ENCODE data around the gene ENO3. TPM values are rescaled to one million over a fixed set of nuclear protein-coding genes. Genes with fewer than 3 reads are reported as not detected.
"Not testable (repeated sequence)": the region's sequence is repeated elsewhere in the genome, so short reads cannot be mapped to it uniquely, and the experiment has no call there.

The ENO3 gene
- total RNA-seq, 1 experiment from 2014 or later, result 5.2 TPM

GRCh38 chr17:4926577-4927335, 24.2 kb upstream of the ENO3 start:
- not testable (repeated sequence) for H3K36me3 ChIP-seq; H3K4me3 ChIP-seq; H3K27me3 ChIP-seq (replicated peaks); H3K27ac ChIP-seq; H3K9me3 ChIP-seq (replicated peaks); H3K4me1 ChIP-seq (replicated peaks); DNase-seq (ENCODE audit: low read depth in 1 of 2, low spot score in 2 of 2)

- Histone ChIP-seq H3K27ac (no peak overlapping the region), H3K27me3 (replicated peaks) (no peaks in the 10 kb centered on the region), H3K4me1 (replicated peaks) (peaks cover 5% of the 10 kb centered on the region; the same call in 1 of the 2 replicates), H3K9me3 (replicated peaks) (no peaks in the 10 kb centered on the region), H3K36me3 (no peaks in the 10 kb centered on the region), H3K4me3 (no peak overlapping the region)
- no peak for DNase-seq (ENCODE audit: low read depth in 1 of 2, low spot score in 2 of 2)
Measured at GRCh38 chr17:4928881-4929280, 22.0 kb upstream of the ENO3 start.

- no peaks in the 10 kb centered on the region for H3K9me3 ChIP-seq (replicated peaks)
- H3K4me3 ChIP-seq, result no peak within 1 kb of the TSS
- H3K36me3 ChIP-seq, result no peaks in the 10 kb centered on the region
- no peaks in the 10 kb centered on the region for H3K27me3 ChIP-seq (replicated peaks)
- no peak within 1 kb of the TSS for H3K27ac ChIP-seq
- DNase-seq (ENCODE audit: low read depth in 1 of 2, low spot score in 2 of 2), result no peak
- H3K4me1 ChIP-seq (replicated peaks), result peaks cover 13% of the 10 kb centered on the region
Measured at GRCh38 chr17:4931963-4932362, 19.0 kb upstream of the ENO3 start, which contains the start of gene GP1BA. Gene GP1BA, plus strand, starts transcription at chr17:4932277. Its CDS starts 328 bp downstream, at chr17:4932605.

GRCh38 chr17:4932756-4933155, 18.2 kb upstream of the ENO3 start:
- no peak overlapping the region for H3K27ac ChIP-seq
- H3K9me3 ChIP-seq (replicated peaks), result no peaks in the 10 kb centered on the region
- H3K36me3 ChIP-seq, result peaks cover 6% of the 10 kb centered on the region
- H3K27me3 ChIP-seq (replicated peaks), result no peaks in the 10 kb centered on the region
- DNase-seq (ENCODE audit: low read depth in 1 of 2, low spot score in 2 of 2), result no peak
- H3K4me1 ChIP-seq (replicated peaks), result peaks cover 13% of the 10 kb centered on the region
- H3K4me3 ChIP-seq, result no peak overlapping the region

- Histone ChIP-seq H3K27ac (no peak overlapping the region), H3K4me3 (no peak overlapping the region), H3K4me1 (replicated peaks) (peaks cover 15% of the 10 kb centered on the region), H3K9me3 (replicated peaks) (no peaks in the 10 kb centered on the region), H3K27me3 (replicated peaks) (no peaks in the 10 kb centered on the region), H3K36me3 (peaks cover 15% of the 10 kb centered on the region)
- no peak for DNase-seq (ENCODE audit: low read depth in 1 of 2, low spot score in 2 of 2)
Measured at GRCh38 chr17:4933646-4934045, 17.3 kb upstream of the ENO3 start.

GRCh38 chr17:4934173-4934979, 16.5 kb upstream of the ENO3 start:
- Histone ChIP-seq H3K36me3 (peaks cover 18% of the 10 kb centered on the region), H3K4me1 (replicated peaks) (peaks cover 19% of the 10 kb centered on the region), H3K4me3 (peak overlapping the region; percentile 15; the same call in 1 of the 2 replicates), H3K27ac (no peak overlapping the region), H3K9me3 (replicated peaks) (no peaks in the 10 kb centered on the region), H3K27me3 (replicated peaks) (no peaks in the 10 kb centered on the region)
- peak; percentile 43 to 60 for DNase-seq (ENCODE audit: low read depth in 1 of 2, low spot score in 2 of 2)

GRCh38 chr17:4935650-4936049, 15.3 kb upstream of the ENO3 start:
- DNase-seq (ENCODE audit: low read depth in 1 of 2, low spot score in 2 of 2), result no peak
- no peaks in the 10 kb centered on the region for H3K27me3 ChIP-seq (replicated peaks)
- peaks cover 20% of the 10 kb centered on the region for H3K36me3 ChIP-seq
- peaks cover 21% of the 10 kb centered on the region for H3K4me1 ChIP-seq (replicated peaks)
- H3K4me3 ChIP-seq, result no peak overlapping the region
- no peaks in the 10 kb centered on the region for H3K9me3 ChIP-seq (replicated peaks)
- no peak overlapping the region for H3K27ac ChIP-seq

- no peak for DNase-seq (ENCODE audit: low read depth in 1 of 2, low spot score in 2 of 2)
- Histone ChIP-seq H3K4me3 (no peak overlapping the region), H3K27me3 (replicated peaks) (no peaks in the 10 kb centered on the region), H3K27ac (no peak overlapping the region), H3K36me3 (peaks cover 28% of the 10 kb centered on the region), H3K4me1 (replicated peaks) (peaks cover 28% of the 10 kb centered on the region), H3K9me3 (replicated peaks) (no peaks in the 10 kb centered on the region)
Measured at GRCh38 chr17:4936436-4936835, 14.5 kb upstream of the ENO3 start.

GRCh38 chr17:4937553-4937952, 13.4 kb upstream of the ENO3 start:
- Histone ChIP-seq H3K36me3 (peaks cover 38% of the 10 kb centered on the region), H3K9me3 (replicated peaks) (no peaks in the 10 kb centered on the region), H3K27me3 (replicated peaks) (no peaks in the 10 kb centered on the region), H3K4me1 (replicated peaks) (peaks cover 34% of the 10 kb centered on the region), H3K27ac (no peak overlapping the region), H3K4me3 (no peak overlapping the region)
- no peak for DNase-seq (ENCODE audit: low read depth in 1 of 2, low spot score in 2 of 2)

- Histone ChIP-seq H3K36me3 (peaks cover 43% of the 10 kb centered on the region), H3K9me3 (replicated peaks) (no peaks in the 10 kb centered on the region), H3K27me3 (replicated peaks) (no peaks in the 10 kb centered on the region), H3K27ac (no peak overlapping the region), H3K4me3 (no peak overlapping the region), H3K4me1 (replicated peaks) (peaks cover 34% of the 10 kb centered on the region)
- DNase-seq (ENCODE audit: low read depth in 1 of 2, low spot score in 2 of 2), result no peak
Measured at GRCh38 chr17:4938069-4938491, 12.8 kb upstream of the ENO3 start.

GRCh38 chr17:4938688-4939545, 12.0 kb upstream of the ENO3 start:
- peaks cover 28% of the 10 kb centered on the region for H3K4me1 ChIP-seq (replicated peaks)
- H3K36me3 ChIP-seq, result peaks cover 51% of the 10 kb centered on the region
- no peak overlapping the region for H3K27ac ChIP-seq
- no peaks in the 10 kb centered on the region for H3K9me3 ChIP-seq (replicated peaks)
- H3K27me3 ChIP-seq (replicated peaks), result no peaks in the 10 kb centered on the region
- DNase-seq (ENCODE audit: low read depth in 1 of 2, low spot score in 2 of 2), result peak in 1 of 2 experiments; percentile 14
- peak overlapping the region; percentile 59 for H3K4me3 ChIP-seq

GRCh38 chr17:4939546-4939795, 11.4 kb upstream of the ENO3 start:
- H3K27me3 ChIP-seq (replicated peaks), result no peaks in the 10 kb centered on the region
- peaks cover 57% of the 10 kb centered on the region for H3K36me3 ChIP-seq
- DNase-seq (ENCODE audit: low read depth in 1 of 2, low spot score in 2 of 2), result no peak
- peak overlapping the region; percentile 59 for H3K4me3 ChIP-seq
- no peaks in the 10 kb centered on the region for H3K9me3 ChIP-seq (replicated peaks)
- H3K4me1 ChIP-seq (replicated peaks), result peaks cover 26% of the 10 kb centered on the region
- H3K27ac ChIP-seq, result no peak overlapping the region

- DNase-seq (ENCODE audit: low read depth in 1 of 2, low spot score in 2 of 2), result peak; percentile 97 to 99
- H3K27me3 ChIP-seq (replicated peaks), result no peaks in the 10 kb centered on the region
- H3K4me3 ChIP-seq, result peak within 1 kb of the TSS; percentile 59
- peaks cover 62% of the 10 kb centered on the region for H3K36me3 ChIP-seq
- no peaks in the 10 kb centered on the region for H3K9me3 ChIP-seq (replicated peaks)
- peaks cover 29% of the 10 kb centered on the region for H3K4me1 ChIP-seq (replicated peaks)
- peak within 1 kb of the TSS; percentile 79 for H3K27ac ChIP-seq
Measured at GRCh38 chr17:4939796-4940554, 10.9 kb upstream of the ENO3 start, which contains the start of the genes RNF167 and SLC25A11. Gene RNF167, plus strand, starts transcription at chr17:4940268. Its CDS starts 642 bp downstream, at chr17:4940910. Gene SLC25A11, minus strand, starts transcription at chr17:4940046. Its CDS starts 136 bp downstream, at chr17:4939910.

Measured in SJSA1 (cell line).